Breast epithelium (tissue), 3 donors: ENCODE data around the gene APOF.

Experiments
- CTCF ChIP-seq, 3 donors: fragments of 450-650 bp; IDR thresholded peaks; one replicate each; pipeline ENCODE4 v1.5.1; 2016 to 2017; ENCODE audit warnings: antibody characterized with exemption in 3 of 3, mild to moderate bottlenecking in 3 of 3, moderate library complexity in 3 of 3
- POLR2A ChIP-seq: fragments of 450-650 bp; IDR thresholded peaks from one replicate; pipeline ENCODE4 v1.6.1; 2016; ENCODE audit warnings: antibody characterized with exemption, mild to moderate bottlenecking, moderate library complexity

DNA sequence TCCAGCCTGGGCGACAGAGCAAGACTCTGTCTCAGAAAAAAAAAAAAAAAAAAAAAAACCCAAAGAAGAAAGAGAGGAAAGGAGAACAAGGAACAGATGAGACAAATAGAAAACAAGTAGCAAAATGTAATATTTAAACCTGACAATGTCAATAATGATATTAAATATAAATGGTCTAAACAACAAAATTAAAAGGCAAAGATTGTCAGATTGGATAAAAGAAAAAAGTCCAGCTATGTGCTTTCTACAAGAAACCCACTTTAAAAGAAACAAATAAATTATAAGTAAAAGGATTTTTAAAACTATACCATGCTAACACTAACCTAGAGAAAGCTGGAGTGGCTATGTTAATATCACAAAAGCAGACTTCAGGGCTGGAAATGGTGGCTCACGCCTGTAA lies 29.7 kb upstream of the APOF start:
- TF ChIP-seq CTCF (IDR thresholded peaks at IDR 0.05) (no peak), POLR2A (no peak)
